ENCODE measurements around the gene NGEF.

NGEF gene

DNA sequence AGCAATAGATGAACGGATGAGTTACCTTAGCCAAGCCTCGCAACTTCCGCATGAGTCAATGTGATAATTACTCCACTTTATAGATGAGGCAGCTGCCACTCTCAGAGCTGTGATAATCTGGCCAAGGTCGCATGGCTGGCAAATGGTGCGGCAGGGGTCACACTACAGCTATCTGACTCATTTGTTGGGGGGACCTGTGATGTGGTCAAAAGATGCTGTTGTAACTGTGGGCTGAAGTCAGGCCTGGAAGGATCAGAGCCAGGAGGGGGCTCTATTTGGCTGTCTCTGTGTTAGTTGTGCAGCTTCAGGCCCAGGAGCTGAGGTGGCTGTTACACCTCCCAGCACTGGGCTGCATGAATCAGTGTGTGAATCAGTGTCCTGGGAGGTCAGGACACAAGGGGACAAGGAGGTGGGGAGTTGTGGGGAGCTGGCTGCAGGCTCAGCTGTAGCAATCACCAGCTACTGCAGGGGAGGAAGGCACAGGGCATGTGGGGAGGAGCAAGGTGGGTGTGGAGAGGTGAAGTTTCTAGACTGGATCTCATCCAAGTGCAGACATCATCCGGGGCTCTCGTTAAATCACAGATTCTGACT lies 33.1 kb downstream of the NGEF start:
- TF ChIP-seq, protein P1, sequence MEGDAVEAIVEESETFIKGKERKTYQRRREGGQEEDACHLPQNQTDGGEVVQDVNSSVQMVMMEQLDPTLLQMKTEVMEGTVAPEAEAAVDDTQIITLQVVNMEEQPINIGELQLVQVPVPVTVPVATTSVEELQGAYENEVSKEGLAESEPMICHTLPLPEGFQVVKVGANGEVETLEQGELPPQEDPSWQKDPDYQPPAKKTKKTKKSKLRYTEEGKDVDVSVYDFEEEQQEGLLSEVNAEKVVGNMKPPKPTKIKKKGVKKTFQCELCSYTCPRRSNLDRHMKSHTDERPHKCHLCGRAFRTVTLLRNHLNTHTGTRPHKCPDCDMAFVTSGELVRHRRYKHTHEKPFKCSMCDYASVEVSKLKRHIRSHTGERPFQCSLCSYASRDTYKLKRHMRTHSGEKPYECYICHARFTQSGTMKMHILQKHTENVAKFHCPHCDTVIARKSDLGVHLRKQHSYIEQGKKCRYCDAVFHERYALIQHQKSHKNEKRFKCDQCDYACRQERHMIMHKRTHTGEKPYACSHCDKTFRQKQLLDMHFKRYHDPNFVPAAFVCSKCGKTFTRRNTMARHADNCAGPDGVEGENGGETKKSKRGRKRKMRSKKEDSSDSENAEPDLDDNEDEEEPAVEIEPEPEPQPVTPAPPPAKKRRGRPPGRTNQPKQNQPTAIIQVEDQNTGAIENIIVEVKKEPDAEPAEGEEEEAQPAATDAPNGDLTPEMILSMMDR (IDR thresholded peaks at IDR 0.05; ENCODE audit: low read depth, low read length, missing control alignments) = no peak
- H3K4me3 ChIP-seq (ENCODE audit: low read depth, low read length) = no peak overlapping the region
- DNase-seq (ENCODE audit: low read depth) = no peak

DNA sequence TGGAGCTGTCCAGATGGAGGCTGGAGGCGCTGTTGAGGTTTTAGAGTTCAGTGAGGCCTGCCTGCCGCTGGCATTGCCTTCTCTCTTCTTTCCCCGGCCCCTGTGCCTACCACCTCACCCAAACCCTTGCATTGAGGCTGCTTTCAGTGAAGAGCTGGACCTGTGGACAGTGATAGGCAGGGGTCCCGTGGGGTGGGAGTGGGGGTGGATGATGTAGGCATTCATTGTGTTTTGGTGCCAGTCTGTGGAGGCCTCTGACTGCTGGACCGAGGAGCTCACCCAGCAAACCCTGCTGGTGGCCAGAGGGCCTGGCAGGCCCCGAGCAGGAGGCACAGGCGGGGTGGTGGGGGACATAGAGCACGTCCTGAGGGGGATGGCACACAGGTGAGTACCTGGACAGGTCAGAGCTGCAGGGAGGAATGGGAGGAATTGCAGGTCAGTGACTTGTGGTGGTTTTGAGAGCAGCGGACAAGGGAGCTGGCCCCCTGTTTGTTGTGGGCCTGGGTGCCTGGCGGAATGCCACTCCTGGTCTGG lies 35.6 kb downstream of the NGEF start:
- TF ChIP-seq, protein P1 (IDR thresholded peaks at IDR 0.05; ENCODE audit: low read depth, low read length, missing control alignments) = no peak
- DNase-seq (ENCODE audit: low read depth) = no peak
- no peak overlapping the region for H3K4me3 ChIP-seq (ENCODE audit: low read depth, low read length)

DNA sequence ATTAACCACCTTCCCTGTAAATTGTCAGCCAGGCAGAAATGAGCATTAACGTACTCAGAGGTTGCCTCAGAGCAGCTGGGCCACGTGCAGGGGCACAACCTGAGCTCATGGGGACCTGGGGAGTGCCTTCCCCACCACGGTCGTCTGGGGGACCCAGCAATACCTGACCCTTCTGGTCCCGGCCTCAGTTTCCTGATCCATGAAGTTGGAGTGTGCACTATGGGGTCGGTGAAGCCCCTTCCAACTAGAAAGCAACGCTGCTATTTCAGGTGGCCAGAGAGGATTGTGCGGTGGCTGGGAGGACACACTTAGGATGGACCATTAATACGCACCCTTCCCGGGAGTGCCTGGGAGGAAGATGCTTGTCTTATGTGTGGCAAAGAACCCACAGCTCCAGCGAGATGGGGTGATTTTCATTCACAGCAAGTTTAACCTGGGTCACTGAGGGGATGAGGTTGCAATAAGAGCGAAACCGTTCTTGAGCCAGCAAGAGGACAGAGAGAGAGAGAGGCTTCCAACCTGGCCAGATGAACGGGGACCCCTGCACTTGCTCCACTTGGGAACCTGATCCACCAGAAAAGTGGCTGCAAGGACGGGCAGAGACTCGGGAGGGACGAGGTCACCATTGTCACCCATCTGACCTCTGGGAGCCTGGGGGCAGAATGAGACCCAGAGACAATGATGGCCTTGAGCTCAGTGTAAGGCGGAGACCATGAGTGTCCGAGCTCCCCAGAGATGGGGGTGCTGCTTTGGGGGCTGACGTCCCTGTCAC lies 36.2 kb downstream of the NGEF start:
- no peak for DNase-seq (ENCODE audit: low read depth)
- TF ChIP-seq, protein P1 (IDR thresholded peaks at IDR 0.05; ENCODE audit: low read depth, low read length, missing control alignments) = no peak
- no peak overlapping the region for H3K4me3 ChIP-seq (ENCODE audit: low read depth, low read length)

DNA sequence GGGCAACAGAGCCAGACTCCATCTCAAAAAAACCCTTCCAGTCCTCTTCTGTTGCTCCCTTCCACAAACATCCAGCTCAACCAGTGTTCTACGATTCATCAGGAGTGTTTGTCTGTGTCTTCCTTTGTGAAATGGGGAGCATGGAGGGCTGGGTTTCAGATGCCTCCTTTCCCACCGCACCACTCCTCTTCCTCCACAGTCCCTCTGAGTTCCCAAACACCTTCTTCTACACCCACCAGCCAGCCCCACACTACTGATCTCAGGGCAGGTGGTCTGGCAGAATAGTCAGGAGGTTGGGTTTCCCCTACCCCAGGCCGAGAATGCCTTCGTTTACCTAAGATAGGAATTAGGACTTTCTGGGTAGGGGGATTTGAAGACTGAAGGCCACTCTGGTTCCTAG lies 36.9 kb downstream of the NGEF start:
- no peak for DNase-seq (ENCODE audit: low read depth)
- no peak overlapping the region for H3K4me3 ChIP-seq (ENCODE audit: low read depth, low read length)
- TF ChIP-seq, protein P1 (IDR thresholded peaks at IDR 0.05; ENCODE audit: low read depth, low read length, missing control alignments) = no peak

DNA sequence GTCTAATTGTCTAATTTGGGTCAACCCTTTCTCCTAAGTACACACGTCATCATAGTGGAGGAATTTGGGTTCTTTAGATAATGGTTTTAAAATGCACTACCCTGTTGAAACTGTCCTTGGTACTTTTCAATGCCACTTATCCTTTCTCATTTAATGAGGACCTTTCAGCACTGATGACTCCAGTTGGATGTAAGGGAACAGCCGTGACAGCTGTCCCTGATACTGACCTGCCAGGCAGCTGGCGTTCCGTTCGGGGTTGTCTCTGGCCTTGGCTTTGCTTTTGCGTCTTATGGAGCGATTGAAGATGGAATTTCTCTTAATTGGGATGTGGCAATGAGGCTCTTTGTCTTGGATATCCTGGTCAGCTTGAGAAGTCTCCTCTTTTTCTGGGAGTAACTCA lies 38.7 kb downstream of the NGEF start:
- no peak for DNase-seq (ENCODE audit: low read depth)
- H3K4me3 ChIP-seq (ENCODE audit: low read depth, low read length) = no peak overlapping the region
- TF ChIP-seq, protein P1 (IDR thresholded peaks at IDR 0.05; ENCODE audit: low read depth, low read length, missing control alignments) = no peak

DNA sequence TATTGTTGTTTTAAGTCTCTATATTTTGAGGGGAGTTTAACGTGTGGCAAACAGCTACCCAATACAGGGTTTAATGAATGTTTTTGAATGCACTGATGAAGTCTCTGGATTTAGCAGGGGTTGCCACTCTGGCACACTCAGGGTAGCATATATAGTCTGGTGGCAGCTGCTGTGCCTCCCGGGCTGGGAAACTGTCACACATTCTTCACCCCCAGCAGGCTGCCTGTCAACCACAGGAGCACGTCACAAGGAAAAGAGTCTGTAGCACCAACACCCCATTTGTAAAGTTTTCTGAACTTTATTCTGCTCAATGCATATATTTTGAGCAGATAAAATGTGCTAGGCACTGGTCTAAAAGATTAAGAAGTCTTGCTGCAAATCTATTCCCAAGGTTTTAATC lies 39.3 kb downstream of the NGEF start:
- no peak overlapping the region for H3K4me3 ChIP-seq (ENCODE audit: low read depth, low read length)
- no peak for DNase-seq (ENCODE audit: low read depth)
- TF ChIP-seq, protein P1 (IDR thresholded peaks at IDR 0.05; ENCODE audit: low read depth, low read length, missing control alignments) = no peak
